OCI-LY1 (cell line): ENCODE data around the gene TMEM151B.

ENCODE experiments used
- EZH2 ChIP-seq: fragments of 200-600 bp; sonication (generic), shearing (Covaris generic); IDR thresholded peaks from 2 replicates; pipeline ENCODE4 v1.8.0; 2017; ENCODE audit warnings: borderline replicate concordance, mixed run types, mild to moderate bottlenecking, antibody characterized with exemption, low read length, moderate library complexity, mixed read lengths
- TF ChIP-seq, protein P1 (sequence below): fragments of 200-600 bp; sonication (generic), shearing (Covaris generic); IDR thresholded peaks from 2 replicates; pipeline ENCODE4 v1.5.1; 2017; ENCODE audit warnings: mild to moderate bottlenecking, antibody characterized with exemption, low read length, moderate library complexity, mixed read lengths

DNA sequence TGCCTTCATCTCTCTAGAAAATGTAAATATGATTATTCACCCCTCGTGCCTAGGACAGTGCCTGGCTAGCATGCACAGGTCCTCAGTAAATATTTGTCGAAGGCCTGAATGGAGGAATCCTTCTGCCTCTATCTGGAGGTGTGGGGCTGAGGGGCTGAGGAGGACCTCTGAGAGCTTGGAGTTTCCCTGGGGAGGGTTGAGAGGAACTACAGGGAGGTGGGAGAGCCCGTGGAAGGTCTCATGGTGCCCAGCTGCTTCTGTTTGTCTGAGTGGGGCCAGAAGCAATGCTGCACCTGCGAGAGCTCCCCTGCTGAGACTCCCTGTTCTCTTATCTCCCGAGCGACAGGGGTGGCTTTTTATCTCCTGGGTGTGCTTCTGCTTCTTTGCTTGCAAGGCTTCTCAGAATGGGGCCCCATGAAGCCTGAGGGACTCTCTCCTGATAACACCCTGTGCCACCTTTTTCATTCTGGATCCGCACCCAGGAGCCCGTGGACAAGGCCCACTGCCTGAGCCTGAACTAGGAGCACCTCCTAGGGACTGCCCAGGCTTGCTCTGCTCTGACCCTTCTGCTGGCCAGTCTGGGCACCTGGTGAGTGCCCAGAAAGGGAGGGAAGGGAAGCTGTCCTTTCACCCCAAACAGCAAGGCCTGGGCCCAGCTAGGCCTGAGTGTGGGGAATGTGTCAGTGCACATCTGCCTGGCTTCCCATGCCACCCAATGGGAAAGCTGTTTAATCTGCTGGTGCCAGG lies 44.5 kb upstream of the TMEM151B start:
- TF ChIP-seq, protein P1, sequence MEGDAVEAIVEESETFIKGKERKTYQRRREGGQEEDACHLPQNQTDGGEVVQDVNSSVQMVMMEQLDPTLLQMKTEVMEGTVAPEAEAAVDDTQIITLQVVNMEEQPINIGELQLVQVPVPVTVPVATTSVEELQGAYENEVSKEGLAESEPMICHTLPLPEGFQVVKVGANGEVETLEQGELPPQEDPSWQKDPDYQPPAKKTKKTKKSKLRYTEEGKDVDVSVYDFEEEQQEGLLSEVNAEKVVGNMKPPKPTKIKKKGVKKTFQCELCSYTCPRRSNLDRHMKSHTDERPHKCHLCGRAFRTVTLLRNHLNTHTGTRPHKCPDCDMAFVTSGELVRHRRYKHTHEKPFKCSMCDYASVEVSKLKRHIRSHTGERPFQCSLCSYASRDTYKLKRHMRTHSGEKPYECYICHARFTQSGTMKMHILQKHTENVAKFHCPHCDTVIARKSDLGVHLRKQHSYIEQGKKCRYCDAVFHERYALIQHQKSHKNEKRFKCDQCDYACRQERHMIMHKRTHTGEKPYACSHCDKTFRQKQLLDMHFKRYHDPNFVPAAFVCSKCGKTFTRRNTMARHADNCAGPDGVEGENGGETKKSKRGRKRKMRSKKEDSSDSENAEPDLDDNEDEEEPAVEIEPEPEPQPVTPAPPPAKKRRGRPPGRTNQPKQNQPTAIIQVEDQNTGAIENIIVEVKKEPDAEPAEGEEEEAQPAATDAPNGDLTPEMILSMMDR = no peak
- TF ChIP-seq EZH2 = no peak
